ENCODE data around the gene FAM131A.

- TF ChIP-seq CTCF (conservative IDR thresholded peaks at IDR 0.05; ENCODE audit: low read length) (no peak), EZH2phosphoT487 (IDR thresholded peaks at IDR 0.05; ENCODE audit: borderline replicate concordance, low read depth, low read length) (no peak)
Observed at GRCh38 chr3:184384342-184384741, 46.9 kb downstream of the FAM131A start.
